ENCODE measurements around the gene LINGO3.

GRCh38 chr19:2305452-2306280 lies 2.3 kb downstream of the LINGO3 start:
- TF ChIP-seq, protein P1, sequence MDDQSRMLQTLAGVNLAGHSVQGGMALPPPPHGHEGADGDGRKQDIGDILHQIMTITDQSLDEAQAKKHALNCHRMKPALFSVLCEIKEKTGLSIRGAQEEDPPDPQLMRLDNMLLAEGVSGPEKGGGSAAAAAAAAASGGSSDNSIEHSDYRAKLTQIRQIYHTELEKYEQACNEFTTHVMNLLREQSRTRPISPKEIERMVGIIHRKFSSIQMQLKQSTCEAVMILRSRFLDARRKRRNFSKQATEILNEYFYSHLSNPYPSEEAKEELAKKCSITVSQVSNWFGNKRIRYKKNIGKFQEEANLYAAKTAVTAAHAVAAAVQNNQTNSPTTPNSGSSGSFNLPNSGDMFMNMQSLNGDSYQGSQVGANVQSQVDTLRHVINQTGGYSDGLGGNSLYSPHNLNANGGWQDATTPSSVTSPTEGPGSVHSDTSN (CRISPR knock-in tag; IDR thresholded peaks at IDR 0.05): no peak
- TF ChIP-seq PRDM1 (tag by site-specific recombination; IDR thresholded peaks at IDR 0.05) (no peak), ZFP69B (tag by site-specific recombination; IDR thresholded peaks at IDR 0.05) (no peak), ATF2 (tag by site-specific recombination; IDR thresholded peaks at IDR 0.05; ENCODE audit: low read depth) (no peak), ZSCAN4 (tag by site-specific recombination; IDR thresholded peaks at IDR 0.05) (no peak), ZNF501 (tag by site-specific recombination; IDR thresholded peaks at IDR 0.05) (no peak), GLIS1 (tag by site-specific recombination; IDR thresholded peaks at IDR 0.05) (no peak), ZNF324 (tag by site-specific recombination; IDR thresholded peaks at IDR 0.05) (no peak), ZNF239 (tag by site-specific recombination; IDR thresholded peaks at IDR 0.05) (no peak), ZNF23 (tag by site-specific recombination; IDR thresholded peaks at IDR 0.05; ENCODE audit: borderline replicate concordance) (no peak), ZNF555 (tag by site-specific recombination; conservative IDR thresholded peaks at IDR 0.05) (no peak)
- TF ChIP-seq, protein P2, sequence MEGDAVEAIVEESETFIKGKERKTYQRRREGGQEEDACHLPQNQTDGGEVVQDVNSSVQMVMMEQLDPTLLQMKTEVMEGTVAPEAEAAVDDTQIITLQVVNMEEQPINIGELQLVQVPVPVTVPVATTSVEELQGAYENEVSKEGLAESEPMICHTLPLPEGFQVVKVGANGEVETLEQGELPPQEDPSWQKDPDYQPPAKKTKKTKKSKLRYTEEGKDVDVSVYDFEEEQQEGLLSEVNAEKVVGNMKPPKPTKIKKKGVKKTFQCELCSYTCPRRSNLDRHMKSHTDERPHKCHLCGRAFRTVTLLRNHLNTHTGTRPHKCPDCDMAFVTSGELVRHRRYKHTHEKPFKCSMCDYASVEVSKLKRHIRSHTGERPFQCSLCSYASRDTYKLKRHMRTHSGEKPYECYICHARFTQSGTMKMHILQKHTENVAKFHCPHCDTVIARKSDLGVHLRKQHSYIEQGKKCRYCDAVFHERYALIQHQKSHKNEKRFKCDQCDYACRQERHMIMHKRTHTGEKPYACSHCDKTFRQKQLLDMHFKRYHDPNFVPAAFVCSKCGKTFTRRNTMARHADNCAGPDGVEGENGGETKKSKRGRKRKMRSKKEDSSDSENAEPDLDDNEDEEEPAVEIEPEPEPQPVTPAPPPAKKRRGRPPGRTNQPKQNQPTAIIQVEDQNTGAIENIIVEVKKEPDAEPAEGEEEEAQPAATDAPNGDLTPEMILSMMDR (tag by site-specific recombination; IDR thresholded peaks at IDR 0.05): no peak
